H7 (cell line): Measurements from ENCODE around the gene PHC2. TPM values are rescaled to one million over a fixed set of nuclear protein-coding genes. Genes with fewer than 3 reads are reported as not detected.
"Not testable (repeated sequence)": the region's sequence is repeated elsewhere in the genome, so short reads cannot be mapped to it uniquely, and the experiment has no call there.

ENCODE experiments used
- DNase-seq: peaks from one replicate; pipeline ENCODE4 v3.0.0; 2012
- H3K27me3 ChIP-seq: 2 replicates; pipeline ENCODE4 v1.6.0; 2011; ENCODE audit warnings: mild to moderate bottlenecking, low read length; ENCODE audit not compliant: control insufficient read depth, insufficient read depth
- H3K36me3 ChIP-seq: replicated peaks from 2 replicates; pipeline ENCODE4 v1.5.1; 2011; ENCODE audit warnings: low read length; ENCODE audit not compliant: control insufficient read depth, insufficient read depth
- H3K4me3 ChIP-seq: 2 replicates; pipeline ENCODE4 v1.5.1; 2011; ENCODE audit warnings: low read depth, mild to moderate bottlenecking, control low read depth, low read length, moderate library complexity; ENCODE audit not compliant: insufficient read depth
- total RNA-seq: library from RNA; depleted of rRNA; stranded (reverse); fragments of >200 nt; shearing (Covaris generic); gene quantifications from 2 replicates; pipeline ENCODE4 v1.2.3, GENCODE V29; 2014

The PHC2 gene
- total RNA-seq, 1 experiment from 2014 or later: 50.5 TPM

- no peaks in the 10 kb centered on the region for H3K36me3 ChIP-seq
- DNase-seq: no peak
Observed at GRCh38 chr1:33319186-33319948, 111.5 kb downstream of the PHC2 start.

GRCh38 chr1:33317946-33318345, 112.9 kb downstream of the PHC2 start:
- H3K27me3 ChIP-seq: peaks cover 2% of the 10 kb centered on the region; the same call in 1 of the 2 replicates

More at GRCh38 chr1:33319186-33319948, 111.5 kb downstream of the PHC2 start:
- Histone ChIP-seq H3K27me3 (peaks cover 2% of the 10 kb centered on the region; the same call in 1 of the 2 replicates), H3K4me3 (no peak overlapping the region)

GRCh38 chr1:33317354-33317753, 113.5 kb downstream of the PHC2 start:
- no peak for DNase-seq
- no peaks in the 10 kb centered on the region for H3K36me3 ChIP-seq
- no peak overlapping the region for H3K4me3 ChIP-seq
- H3K27me3 ChIP-seq: peaks cover 2% of the 10 kb centered on the region; the same call in 1 of the 2 replicates

More at GRCh38 chr1:33317946-33318345, 112.9 kb downstream of the PHC2 start:
- H3K36me3 ChIP-seq: no peaks in the 10 kb centered on the region
- DNase-seq: no peak
- H3K4me3 ChIP-seq: no peak overlapping the region

- no peaks in the 10 kb centered on the region for H3K36me3 ChIP-seq
- peaks cover 2% of the 10 kb centered on the region; the same call in 1 of the 2 replicates for H3K27me3 ChIP-seq
- DNase-seq: no peak
- H3K4me3 ChIP-seq: no peak overlapping the region
Observed at GRCh38 chr1:33316601-33317000, 114.3 kb downstream of the PHC2 start.

GRCh38 chr1:33314416-33314815, 116.5 kb downstream of the PHC2 start:
- H3K4me3 ChIP-seq: no peak overlapping the region
- no peak for DNase-seq
- H3K27me3 ChIP-seq: peaks cover 4% of the 10 kb centered on the region
- H3K36me3 ChIP-seq: no peaks in the 10 kb centered on the region

GRCh38 chr1:33312413-33312749, 118.5 kb downstream of the PHC2 start:
- H3K27me3 ChIP-seq: peaks cover 2% of the 10 kb centered on the region; the same call in 1 of the 2 replicates
- no peak for DNase-seq
- no peaks in the 10 kb centered on the region for H3K36me3 ChIP-seq
- H3K4me3 ChIP-seq: no peak overlapping the region

GRCh38 chr1:33311706-33312412, 119.0 kb downstream of the PHC2 start:
- no peak overlapping the region for H3K4me3 ChIP-seq
- no peak for DNase-seq
- peaks cover 6% of the 10 kb centered on the region; the same call in 1 of the 2 replicates for H3K27me3 ChIP-seq
- no peaks in the 10 kb centered on the region for H3K36me3 ChIP-seq

- Histone ChIP-seq H3K36me3 (no peaks in the 10 kb centered on the region), H3K27me3 (peaks cover 14% of the 10 kb centered on the region; the same call in 1 of the 2 replicates), H3K4me3 (no peak overlapping the region)
- DNase-seq: no peak
Observed at GRCh38 chr1:33310702-33311101, 120.2 kb downstream of the PHC2 start.

- H3K27me3 ChIP-seq: peaks cover 14% of the 10 kb centered on the region; the same call in 1 of the 2 replicates
- DNase-seq, H3K4me3 ChIP-seq: not testable (repeated sequence)
Observed at GRCh38 chr1:33309351-33309750, 121.5 kb downstream of the PHC2 start.

GRCh38 chr1:33307494-33307864, 123.4 kb downstream of the PHC2 start:
- no peak for DNase-seq
- Histone ChIP-seq H3K4me3 (no peak overlapping the region), H3K27me3 (peaks cover 14% of the 10 kb centered on the region; the same call in 1 of the 2 replicates), H3K36me3 (no peaks in the 10 kb centered on the region)

More at GRCh38 chr1:33309351-33309750, 121.5 kb downstream of the PHC2 start:
- H3K36me3 ChIP-seq: not testable (repeated sequence)

GRCh38 chr1:33306653-33307493, 124.0 kb downstream of the PHC2 start:
- peak overlapping the region; percentile 5; the same call in 1 of the 2 replicates for H3K4me3 ChIP-seq

GRCh38 chr1:33305816-33306652, 124.9 kb downstream of the PHC2 start:
- Histone ChIP-seq H3K36me3 (no peaks in the 10 kb centered on the region), H3K27me3 (peaks cover 14% of the 10 kb centered on the region; the same call in 1 of the 2 replicates), H3K4me3 (peak overlapping the region; percentile 5; the same call in 1 of the 2 replicates)
- DNase-seq: no peak

More at GRCh38 chr1:33306653-33307493, 124.0 kb downstream of the PHC2 start:
- peak; percentile 81 for DNase-seq
- Histone ChIP-seq H3K27me3 (peaks cover 14% of the 10 kb centered on the region; the same call in 1 of the 2 replicates), H3K36me3 (no peaks in the 10 kb centered on the region)

- Histone ChIP-seq H3K27me3 (peaks cover 12% of the 10 kb centered on the region; the same call in 1 of the 2 replicates), H3K36me3 (no peaks in the 10 kb centered on the region), H3K4me3 (no peak overlapping the region)
- no peak for DNase-seq
Observed at GRCh38 chr1:33305016-33305415, 125.9 kb downstream of the PHC2 start.
